Brain pericyte (primary cell): ENCODE measurements around the gene SMPDL3A.
"Not testable (repeated sequence)": the region's sequence is repeated elsewhere in the genome, so short reads cannot be mapped to it uniquely, and the experiment has no call there.

Experiments
- DNase-seq: peaks from one replicate; pipeline ENCODE4 v3.0.0-alpha.2; 2012; ENCODE audit warnings: low read depth, low spot score

SMPDL3A gene

DNA sequence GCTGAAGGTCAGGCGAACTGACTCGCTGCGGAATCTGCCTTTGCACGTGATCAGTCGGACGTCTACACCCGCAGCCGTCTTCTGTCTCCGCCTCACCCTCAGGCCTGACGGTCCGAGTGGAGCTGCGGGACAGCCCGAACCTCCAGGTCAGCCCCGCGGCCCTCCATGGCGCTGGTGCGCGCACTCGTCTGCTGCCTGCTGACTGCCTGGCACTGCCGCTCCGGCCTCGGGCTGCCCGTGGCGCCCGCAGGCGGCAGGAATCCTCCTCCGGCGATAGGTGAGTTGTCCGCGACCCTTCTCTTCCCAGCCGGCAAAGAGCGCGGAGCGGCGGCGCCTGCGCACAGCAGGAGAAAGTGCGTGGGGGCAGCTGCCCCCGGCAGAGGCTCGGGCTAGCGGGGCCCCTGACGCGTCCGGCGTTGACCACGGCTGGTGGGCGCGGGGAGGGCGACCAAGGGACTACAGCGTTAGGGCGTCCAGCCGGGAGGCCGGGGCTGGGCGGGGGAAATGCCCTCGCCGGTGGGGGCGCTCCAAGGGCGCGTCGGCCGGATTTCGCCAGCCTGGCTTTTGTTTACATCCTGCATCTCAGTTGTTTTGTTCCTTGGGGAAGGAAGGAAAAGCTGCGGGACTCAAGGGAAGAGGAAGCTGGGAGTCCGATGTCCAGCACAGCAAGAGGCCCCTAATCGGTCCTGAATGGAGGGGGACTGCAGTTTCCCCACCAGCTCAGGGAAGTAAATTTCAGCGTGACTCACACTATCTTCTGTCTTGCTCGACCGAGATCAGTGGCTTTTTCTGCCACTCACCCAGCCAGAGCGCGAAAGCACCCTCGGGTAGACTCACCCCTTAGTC lies at the start of gene SMPDL3A:
SMPDL3A (plus strand) TSS at position 77 of the 846 bp plus-strand sequence; CDS start at position 166, 89 bp downstream.
- DNase-seq = peak; percentile 80

- DNase-seq = no peak
These were observed 49.0 kb upstream of the SMPDL3A start for GRCh38 chr6:122740091-122740490.

- DNase-seq = no peak
These were observed 48.1 kb upstream of the SMPDL3A start for GRCh38 chr6:122740936-122741335.

DNA sequence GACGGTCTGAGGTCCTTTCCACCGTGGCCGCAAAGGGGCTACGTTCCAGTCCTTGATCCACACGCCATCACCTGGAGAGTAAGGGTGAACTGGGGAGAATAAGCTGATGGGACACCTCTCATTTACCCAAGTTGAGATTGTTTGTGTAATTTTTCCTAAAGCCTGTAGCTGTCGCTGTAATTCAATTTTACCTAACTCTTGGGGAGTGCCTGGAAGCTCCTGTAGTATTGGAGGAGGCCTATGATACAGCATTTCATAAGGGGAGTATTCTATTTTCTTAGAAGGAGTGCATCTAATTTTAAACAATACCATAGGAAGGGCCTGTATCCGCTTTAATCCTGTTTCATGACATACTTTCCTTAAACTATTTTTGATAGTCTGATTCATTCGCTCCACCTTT lies 44.8 kb upstream of the SMPDL3A start:
- DNase-seq = not testable (repeated sequence)

- DNase-seq = not testable (repeated sequence)
These were observed 44.2 kb upstream of the SMPDL3A start for GRCh38 chr6:122744856-122745255.

DNA sequence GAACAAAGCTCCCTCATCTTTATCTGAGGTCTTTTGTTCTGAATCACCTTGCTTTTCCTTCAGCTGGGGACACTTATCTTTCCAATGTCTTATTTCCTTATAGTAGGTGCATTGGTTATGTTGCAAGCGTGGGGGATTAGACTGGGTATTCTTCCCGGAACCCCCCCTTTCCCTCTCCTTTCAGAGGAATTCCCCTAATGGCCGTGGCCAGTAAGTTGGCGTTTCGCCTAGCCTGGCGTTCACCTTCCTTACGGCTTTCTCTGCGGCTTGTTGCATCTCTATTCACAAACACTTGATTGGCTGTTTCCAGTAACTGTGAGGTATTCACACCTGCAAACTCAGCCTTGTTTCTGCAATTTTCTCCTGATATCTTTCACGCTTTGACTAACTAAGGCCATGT lies 42.4 kb upstream of the SMPDL3A start:
- no peak for DNase-seq

DNA sequence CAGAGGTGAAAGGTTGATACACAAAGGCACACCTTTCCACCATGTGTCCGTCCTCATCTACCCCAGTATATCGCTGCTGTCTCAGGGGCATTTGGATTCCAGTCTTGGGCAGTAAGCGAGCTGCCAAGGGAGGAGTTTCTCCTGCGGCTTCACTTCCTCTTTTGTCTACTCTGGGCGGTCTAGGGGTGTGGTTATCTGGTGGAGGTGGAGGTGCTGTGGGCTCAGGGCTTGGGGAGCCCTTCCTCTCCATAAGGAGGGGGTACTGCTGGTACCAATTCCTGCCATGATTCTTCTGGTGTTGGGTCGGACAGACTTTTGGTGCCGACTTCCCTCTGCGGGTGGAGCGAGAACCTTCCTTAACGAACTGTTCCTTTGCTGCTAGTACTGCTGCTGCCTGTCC lies 41.5 kb upstream of the SMPDL3A start:
- DNase-seq = no peak

- DNase-seq = not testable (repeated sequence)
These were observed 40.1 kb upstream of the SMPDL3A start for GRCh38 chr6:122748945-122749344.

- DNase-seq = no peak
These were observed 39.5 kb upstream of the SMPDL3A start for GRCh38 chr6:122749451-122750050.

DNA sequence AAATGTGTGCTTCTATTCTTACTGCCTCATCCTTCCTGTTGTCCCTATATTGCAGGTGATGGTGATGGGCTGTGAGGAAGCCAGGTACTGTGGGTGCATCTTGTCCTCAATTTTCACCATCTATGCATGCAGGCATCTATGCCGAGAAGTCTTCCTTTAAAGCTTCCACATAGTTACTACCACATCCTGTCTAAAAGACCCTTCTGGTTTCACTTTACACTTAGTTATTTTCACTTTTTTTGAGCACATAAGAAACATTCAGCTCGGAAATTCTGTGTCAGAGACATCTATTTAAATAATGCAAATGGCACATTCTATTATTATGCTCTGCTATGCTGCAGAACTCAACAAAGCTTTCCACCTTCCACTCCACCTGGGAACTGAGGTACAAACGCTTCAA lies 37.7 kb upstream of the SMPDL3A start:
- DNase-seq = no peak

DNA sequence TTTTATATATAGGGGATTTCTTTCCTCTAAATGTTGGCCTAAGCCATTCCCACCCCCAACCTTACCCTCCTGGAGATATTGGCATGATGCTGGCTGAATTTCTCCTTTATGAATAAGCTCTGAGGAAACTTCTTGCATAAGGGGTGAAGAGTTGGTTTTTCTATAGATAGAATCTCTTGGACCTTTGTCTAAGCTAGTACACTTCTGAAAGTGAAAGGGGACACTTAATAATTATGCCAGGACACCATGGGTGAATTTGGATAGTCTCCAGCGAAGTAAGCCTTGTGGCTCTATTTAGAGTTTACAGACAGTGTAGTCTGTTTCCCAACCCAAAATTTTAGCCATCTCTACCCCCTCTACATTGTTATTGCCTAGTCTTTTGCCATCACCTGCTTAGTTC lies 36.6 kb upstream of the SMPDL3A start:
- no peak for DNase-seq

DNA sequence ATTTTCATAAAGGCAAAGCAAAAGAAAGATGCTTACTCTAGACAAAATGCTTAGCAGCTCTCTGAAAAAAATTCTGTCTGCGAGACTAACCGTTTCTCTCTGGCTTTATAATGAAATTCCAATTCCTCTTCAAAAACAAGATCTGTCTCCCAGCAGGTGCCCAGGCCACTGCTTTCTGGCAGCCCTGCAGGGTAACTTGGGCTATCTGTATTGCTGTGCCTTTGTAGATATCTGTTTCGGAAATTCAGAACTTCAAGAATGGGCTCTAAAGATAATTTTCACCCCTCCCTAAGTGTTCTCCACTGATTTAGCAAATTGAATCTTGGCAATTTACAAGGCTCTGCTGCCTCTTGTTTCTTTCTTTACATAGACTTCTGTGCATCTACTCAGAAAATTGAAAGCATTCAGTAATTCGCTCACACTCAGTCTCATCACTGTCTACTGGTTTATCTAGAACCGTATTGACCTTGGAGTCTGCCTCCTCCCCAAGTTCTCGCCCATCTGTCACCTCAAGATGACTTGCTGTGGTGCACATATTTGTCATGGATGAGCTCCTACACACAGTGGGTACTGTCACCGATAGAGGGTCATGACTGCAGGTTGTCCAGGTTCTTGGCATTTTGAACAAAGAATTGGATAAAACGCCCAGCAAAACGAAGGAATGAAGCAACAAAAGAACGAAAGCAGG lies 35.9 kb upstream of the SMPDL3A start:
- DNase-seq = no peak

DNA sequence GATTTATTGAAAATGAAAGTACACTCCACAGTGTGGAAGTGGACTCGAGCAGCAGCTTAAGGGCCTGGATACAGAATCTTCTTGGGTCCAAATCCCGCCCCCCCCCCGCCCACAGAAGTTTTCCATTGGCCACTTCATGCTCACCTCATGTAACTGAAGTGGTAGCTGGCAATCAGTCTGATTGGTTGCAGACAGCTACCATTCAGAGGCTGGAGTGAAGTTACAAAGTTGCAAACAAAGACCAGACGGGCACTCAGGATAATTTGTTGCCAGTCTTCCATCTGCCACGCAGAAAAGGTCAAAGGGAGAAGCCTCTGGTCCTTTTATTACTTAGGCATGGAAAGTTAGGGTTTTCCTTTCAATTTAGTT lies 35.4 kb upstream of the SMPDL3A start:
- DNase-seq = no peak

- DNase-seq = no peak
These were observed 34.8 kb upstream of the SMPDL3A start for GRCh38 chr6:122754191-122754731.

DNA sequence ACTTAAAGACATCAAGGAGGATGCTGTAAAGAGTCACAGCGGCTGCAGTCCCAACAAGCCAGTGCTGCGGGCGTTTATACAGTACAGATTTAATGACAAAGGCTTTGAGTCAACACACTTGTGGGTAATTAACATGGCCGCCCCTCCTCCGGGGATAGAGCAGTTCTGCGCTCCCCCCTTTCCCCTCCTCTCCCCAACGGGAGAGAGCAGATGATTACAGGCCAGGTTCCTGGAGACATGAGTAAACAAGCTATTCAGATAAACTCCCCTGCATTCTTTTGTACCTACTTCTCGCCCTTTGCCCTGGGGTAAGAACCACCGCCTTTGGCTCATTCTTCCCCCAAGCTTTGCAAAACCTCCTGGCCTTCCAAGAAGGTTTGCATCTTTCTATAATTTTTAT lies 33.2 kb upstream of the SMPDL3A start:
- DNase-seq = no peak

DNA sequence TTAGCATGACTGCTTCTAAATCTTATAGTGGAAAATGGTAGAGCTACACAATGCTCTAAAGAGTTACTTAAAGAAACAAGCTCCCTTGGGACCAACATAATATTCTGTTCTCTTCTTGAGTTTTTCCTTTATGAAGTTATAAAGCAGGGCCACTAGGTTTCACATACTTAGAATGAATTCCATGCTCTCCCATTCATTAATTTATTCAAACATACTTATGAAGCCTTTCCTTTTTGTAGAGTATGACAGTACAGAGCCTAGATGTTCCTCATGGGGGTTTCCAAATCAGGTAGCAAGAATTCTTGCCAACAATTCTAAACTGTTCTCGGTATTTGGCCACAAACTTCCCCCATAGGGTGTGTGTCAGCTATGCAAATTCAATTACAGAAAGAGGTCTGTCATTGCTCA lies 30.1 kb upstream of the SMPDL3A start:
- no peak for DNase-seq

GRCh38 chr6:122760330-122760729 lies 28.7 kb upstream of the SMPDL3A start:
- DNase-seq = no peak

GRCh38 chr6:122766256-122766655 lies 22.8 kb upstream of the SMPDL3A start:
- no peak for DNase-seq

- DNase-seq = no peak
These were observed 18.0 kb upstream of the SMPDL3A start for GRCh38 chr6:122770835-122771601.

DNA sequence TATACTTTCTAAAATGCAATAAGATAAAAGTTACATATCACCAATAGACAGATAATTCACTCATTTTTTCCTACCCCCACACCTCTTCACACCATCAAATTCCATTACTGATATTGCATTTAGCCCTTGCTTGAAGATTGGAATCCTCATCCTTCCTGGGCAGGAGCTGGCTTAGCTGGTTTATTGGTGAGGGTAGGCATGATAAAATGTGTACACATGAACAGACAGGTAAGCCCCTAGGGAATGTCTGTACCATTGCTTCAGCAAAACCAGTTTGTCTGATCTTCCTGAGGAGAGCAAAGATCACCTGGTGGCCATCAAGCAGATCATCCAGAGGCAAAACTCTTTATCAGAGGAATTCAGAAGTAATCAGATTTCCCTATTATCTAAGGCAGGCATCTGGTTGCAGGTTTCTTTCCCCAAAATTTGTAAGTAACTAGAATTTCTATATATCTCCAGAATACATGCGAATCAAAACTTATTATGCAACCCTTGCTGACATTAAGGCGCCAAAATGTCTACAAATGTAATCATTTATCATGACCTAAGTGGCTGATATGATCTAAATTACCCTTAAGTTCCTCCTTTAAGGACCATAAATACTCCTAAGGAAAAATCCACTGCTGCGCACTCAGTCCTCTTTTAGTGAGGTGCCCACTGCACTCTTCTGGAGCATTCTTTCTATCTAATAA lies 16.2 kb upstream of the SMPDL3A start:
- no peak for DNase-seq

DNA sequence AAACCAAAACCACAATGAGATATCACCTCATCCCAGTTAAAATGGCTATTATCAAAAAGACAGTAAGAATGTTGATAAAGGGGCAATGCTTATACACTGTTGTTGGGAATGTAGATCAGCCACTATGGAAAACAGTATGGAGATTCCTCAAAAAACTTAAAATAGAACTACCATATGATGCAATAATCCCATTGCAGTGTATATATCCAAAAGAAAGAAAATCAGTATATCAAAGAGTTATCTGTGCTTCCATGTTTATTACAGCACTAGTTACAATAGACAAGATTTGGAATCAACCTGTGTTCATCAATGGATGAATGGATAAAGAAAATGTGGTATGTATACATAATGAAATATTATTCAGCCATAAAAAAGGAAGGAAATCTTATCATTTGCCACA lies 13.1 kb upstream of the SMPDL3A start:
- no peak for DNase-seq
